OCI-LY1 (cell line): ENCODE measurements around the gene UNC5A.

Experiments used
- EZH2 ChIP-seq: fragments of 200-600 bp; sonication (generic), shearing (Covaris generic); IDR thresholded peaks from 2 replicates; pipeline ENCODE4 v1.8.0; 2017; ENCODE audit warnings: borderline replicate concordance, mixed run types, mild to moderate bottlenecking, antibody characterized with exemption, low read length, moderate library complexity, mixed read lengths
- TF ChIP-seq, protein P1 (sequence below): fragments of 200-600 bp; sonication (generic), shearing (Covaris generic); IDR thresholded peaks from 2 replicates; pipeline ENCODE4 v1.5.1; 2017; ENCODE audit warnings: mild to moderate bottlenecking, antibody characterized with exemption, low read length, moderate library complexity, mixed read lengths

DNA sequence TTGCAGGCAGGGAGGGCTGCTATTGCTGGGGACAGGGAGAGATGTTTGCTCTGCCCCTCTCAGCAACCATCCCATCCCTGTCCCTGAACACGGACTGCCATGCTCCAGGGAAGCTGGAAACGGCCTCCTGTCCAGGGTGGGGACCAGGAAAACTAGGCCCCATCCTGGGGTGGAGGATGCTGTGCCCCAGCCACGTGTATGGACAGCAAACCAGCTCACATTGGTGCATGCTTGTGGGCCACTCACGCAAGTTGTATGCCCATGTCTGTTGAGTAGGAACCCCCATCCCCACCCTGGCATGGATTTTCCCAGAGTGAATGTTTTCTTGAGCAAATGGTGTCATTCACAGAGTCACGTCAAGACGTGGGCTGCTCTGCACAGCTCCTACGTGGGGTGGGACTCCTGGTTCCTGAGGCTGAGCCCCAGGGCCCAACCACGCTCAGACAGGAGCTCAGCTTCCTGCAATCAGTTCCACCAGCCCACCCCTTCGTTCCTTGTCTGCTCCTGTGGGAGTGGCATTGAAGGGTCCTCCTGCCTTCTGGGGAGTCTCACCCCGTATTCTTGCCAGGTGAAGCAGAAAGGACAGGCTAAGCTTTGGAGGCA is 4.6 kb downstream of the UNC5A start:
- TF ChIP-seq, protein P1, sequence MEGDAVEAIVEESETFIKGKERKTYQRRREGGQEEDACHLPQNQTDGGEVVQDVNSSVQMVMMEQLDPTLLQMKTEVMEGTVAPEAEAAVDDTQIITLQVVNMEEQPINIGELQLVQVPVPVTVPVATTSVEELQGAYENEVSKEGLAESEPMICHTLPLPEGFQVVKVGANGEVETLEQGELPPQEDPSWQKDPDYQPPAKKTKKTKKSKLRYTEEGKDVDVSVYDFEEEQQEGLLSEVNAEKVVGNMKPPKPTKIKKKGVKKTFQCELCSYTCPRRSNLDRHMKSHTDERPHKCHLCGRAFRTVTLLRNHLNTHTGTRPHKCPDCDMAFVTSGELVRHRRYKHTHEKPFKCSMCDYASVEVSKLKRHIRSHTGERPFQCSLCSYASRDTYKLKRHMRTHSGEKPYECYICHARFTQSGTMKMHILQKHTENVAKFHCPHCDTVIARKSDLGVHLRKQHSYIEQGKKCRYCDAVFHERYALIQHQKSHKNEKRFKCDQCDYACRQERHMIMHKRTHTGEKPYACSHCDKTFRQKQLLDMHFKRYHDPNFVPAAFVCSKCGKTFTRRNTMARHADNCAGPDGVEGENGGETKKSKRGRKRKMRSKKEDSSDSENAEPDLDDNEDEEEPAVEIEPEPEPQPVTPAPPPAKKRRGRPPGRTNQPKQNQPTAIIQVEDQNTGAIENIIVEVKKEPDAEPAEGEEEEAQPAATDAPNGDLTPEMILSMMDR, result no peak
- TF ChIP-seq EZH2, result no peak
